Hepatic stellate cell (primary cell): ENCODE measurements around the gene GPM6B.

Source experiments
- DNase-seq: peaks from one replicate; pipeline ENCODE4 v3.0.0; 2011; ENCODE audit warnings: low spot score

The GPM6B gene, protein sequence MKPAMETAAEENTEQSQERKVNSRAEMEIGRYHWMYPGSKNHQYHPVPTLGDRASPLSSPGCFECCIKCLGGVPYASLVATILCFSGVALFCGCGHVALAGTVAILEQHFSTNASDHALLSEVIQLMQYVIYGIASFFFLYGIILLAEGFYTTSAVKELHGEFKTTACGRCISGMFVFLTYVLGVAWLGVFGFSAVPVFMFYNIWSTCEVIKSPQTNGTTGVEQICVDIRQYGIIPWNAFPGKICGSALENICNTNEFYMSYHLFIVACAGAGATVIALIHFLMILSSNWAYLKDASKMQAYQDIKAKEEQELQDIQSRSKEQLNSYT

DNA sequence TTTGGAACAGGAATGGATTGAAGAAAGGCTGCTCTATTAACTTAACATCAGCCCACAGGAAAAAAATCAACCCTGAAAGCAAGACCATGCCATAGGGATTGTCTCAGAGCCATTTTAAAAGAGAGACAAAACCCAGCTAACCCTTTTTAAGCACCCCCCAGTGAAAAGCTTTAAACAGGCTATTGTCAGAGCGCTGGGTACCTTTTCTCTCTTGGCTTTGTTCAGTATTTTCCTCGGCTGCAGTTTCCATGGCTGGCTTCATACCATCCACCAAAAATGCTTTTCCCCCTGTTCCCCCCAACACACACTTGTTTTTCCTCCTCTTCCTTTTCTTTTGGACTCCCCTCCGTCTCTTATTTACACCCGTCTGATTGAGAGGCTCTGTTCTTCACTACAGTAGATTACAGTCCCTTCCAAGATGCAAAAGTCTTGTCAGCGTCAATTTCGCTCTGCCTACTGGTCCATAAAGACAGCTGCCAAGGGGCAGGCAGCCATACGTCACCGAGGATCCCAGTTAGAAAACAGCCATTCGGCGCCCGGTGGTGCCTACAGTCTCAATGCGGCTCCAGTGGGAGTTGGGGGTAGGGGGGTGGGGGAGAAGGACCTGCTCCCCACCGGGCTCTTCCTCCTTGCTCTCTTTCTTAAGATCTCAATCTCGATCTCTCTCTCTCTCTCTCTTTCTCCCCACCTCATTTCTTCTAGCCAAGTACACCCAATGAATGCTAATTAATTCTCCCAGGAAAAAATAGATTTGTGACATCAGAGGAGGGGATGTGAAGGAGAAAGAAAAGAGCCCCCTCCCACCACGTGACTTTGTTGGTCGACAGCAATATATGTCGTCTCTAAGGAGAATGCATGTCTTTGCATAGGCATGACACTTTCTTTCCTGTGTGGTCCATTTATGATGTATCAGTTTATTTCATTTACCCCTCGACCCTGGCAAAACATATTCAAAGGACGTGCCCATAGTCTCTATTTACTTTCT is at the start of gene GPM6B:
GPM6B (minus strand) TSS at position 451 of the 985 bp plus-strand sequence; CDS start at position 262, 189 bp downstream.
- no peak for DNase-seq

DNA sequence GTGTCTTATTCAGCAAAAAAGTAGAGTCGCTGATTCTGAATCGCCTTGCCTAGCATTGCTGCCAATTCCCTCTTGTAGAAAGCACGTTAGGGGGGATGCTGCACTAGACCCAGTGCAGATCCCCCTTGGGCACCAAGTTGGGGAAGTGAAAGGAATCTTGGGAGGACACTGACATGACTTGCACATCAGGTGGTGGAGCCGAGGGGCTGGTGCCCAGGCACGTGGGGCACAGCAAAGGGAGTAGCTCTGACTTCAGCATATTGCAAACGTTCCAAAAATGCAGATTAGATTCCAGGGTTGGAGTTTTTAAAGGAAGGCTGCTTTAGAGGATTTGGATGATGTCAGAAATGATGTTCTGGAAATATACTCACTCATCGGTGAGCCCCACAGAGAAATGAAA is 47.4 kb upstream of the GPM6B start:
- no peak for DNase-seq

DNA sequence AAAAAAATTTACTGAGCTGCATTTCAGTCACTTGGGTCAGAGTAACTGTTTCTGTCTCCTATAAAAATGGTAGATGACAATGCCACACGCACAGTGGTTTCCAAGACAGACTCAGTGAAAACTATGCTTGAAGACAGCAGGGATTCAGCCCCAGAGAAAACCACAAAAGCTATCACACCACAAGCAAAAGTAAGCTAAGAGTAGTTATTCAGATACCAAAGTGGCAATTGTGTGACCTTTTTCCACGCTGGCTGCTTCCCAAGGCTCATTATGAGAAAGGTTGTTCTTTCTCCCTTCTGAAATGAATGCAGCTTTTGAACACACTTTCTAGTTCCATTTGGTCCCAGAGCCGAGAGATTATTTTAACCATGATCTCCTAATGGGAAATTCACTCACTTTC is 46.4 kb upstream of the GPM6B start:
- no peak for DNase-seq

DNA sequence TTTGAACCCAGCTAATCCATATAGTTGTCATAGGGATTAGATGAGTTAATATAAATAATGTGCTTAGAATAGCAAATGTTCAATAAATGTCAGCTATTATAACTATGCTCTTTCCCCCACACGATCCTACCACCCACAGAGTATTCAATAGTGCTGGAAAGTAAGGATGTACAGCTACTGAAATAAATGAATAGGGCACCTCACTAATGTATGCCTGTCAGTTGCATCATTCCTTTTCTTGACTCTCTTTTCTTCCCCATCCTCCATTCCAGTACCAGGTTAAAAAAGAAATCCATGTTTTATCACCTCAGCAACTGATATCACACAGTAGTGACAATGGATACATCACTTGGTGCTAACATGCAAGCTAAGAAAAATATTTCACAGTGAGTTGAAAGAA is 42.8 kb upstream of the GPM6B start:
- no peak for DNase-seq

DNA sequence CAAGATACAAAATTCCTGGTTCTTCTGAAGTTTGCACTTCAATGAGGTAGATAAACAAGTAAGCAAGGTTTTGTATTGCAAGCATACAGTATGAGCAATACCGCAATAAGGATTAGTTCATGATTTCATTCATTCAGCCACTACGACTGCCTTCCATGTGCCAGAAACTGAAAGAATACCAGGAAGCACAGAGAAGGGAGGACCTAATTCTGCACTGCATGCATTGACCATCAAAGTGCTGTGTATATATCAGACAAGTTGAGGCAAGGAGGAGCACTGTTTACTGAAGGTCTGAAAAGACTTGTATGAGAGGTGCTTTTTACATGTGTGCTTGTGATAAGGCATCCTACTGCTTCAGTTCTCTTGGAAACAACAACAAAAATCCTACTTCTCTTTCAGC is 40.9 kb upstream of the GPM6B start:
- DNase-seq, result no peak

DNA sequence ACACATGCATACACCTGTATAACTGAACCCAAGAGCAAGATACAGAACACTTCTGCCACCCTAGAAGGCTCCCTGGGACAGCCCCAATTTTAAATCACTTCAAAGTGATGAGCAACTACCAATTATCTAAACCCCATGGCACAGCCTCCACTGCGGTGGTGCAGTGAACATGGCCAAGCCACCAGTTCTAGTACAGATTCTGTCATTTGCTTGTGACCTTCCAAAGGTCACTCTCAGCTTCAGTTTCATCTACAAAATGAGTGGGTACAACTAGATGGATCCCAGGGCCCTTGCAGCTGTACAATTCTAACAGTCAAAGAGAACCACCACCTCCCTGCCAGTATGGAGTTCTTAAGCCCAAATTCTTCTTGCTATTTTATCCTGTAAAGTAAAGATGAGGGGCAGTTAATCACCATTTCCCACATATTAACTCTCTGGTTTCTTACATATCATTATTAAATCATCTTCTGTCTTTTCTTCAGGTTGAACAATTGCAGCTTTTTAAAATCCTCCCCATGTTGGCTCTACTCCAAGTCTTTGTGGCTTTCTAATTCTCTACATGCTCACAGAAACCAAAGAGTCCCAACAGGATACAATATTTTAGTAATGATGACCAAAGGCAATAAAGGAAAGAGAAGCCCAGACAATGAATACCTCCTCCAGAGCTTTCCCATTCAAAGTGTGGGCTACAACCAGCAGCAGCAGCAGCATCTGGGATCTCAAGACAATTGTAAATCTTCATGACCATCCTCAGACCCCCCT is 39.0 kb upstream of the GPM6B start:
- DNase-seq, result no peak

DNA sequence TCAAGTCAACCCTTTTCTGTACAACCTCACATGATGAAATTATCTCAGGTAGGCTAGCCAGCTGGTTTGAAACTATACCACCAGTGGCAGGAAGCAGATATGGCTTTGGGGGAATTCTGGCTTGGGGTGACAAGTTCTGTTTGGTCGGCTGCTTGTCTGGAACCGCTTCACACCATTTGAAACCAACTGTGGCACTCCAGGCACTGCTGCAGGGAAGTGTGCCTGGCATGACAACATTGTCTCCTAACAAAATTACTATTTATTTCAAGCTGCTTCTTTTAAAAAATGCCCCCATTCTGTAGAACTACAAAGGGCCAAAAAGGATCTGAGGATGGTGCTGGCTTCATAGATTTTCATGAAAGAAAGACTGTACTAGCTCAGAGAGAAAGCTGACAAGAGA is 37.1 kb upstream of the GPM6B start:
- DNase-seq, result no peak

DNA sequence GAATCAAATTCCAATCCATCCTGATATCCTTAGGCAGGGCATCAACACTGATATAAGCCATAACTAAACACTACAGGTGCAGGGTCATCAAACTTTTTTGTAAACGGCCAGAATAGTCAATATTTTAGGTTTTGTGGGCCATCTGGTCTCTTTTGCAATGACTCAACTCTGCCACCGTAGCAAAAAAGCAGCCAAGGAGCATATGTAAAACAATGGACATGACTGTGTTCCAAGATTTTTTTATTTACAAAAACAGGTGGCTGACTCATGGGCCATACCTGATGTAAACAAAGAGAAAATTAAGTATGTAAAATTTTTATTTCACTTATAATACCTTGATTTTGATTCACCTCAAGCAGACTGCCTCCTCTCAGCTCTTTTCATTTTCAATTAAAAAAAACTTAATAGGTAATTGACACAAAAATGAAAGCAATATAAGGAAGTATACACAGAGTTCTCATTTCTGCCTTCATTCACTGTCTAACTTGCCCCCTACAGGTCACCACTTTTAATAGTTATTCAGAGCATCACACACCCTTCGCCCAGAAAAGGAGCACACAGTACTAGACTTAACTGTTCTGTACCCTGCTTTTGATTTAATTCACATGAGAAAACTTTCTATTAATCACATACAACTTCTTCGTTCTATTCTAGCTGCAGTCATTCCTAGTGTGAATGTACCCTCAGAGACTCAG is 35.3 kb upstream of the GPM6B start:
- DNase-seq, result no peak

DNA sequence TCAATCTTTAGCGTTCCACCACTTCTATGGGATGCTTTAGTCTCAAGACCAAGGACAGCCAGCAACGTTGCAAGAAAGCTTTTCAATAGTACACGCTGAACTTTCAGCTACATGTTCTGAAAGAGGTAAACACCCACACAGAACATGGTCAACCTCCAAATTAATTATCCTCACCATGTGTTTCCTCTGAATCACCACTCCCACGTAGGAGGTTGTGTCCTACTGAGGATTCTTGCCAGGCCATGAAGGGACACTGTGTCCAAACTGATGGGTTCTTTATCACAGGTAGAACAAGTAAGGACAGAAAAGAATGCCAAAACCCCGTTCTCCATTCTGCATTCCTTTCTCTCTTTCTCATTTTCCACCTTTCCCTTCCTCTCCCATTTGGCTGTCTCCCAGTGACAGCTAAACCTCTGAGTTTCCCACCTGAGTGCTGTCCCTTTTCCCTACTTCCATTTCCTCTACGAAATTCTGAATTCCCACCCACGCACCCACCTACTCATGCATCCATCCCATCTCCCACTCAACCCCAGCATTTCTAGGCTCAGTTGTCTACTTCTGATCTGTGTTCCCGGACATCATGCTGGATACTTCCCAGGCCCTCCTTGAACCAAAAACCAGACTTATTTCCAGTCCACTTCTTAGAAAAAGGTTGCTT is 29.0 kb upstream of the GPM6B start:
- no peak for DNase-seq

DNA sequence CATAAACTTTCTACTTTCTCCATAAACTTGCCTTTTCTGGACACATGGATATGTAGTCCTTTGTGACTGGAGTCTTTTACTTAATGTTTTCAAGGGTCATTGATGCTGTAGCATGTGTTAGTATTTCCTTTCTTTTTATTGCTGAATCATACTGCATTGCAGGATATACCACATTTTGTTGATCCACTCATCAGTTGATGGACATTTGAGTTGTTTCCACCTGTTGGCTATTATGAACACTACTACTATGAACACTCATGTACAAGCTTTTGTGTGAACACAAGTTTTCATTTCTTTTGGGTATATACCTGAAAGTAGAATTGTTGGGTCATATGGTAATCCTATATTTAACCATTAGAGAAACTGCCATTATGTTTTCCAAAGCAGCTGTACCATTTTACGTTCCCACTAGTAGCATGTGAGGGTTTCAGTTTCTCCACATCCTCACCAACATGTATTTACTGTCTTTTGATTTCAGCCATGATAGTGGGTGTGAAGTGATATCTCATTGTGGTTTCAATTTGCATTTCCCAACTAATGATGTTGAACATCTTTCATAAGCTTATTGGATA is 26.3 kb upstream of the GPM6B start:
- DNase-seq, result no peak

DNA sequence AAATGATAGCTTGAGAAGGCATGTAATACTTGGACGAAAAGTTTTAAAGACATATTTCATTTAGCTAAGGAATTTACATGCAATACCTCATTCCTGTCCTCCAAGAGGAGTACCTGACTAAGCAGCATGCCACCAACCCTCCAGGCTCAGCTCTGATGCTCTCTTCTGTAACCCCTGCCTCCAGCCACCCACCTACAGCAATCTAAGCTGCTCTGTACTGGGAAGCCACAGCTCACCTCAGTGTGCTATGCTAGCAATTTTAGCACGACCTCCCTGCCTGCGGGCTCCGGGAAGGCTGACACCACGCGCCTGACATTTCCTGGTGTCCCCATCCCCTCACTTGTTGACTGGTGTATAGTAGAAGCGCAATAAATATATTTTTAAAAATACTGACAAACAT is 23.2 kb upstream of the GPM6B start:
- DNase-seq, result no peak

DNA sequence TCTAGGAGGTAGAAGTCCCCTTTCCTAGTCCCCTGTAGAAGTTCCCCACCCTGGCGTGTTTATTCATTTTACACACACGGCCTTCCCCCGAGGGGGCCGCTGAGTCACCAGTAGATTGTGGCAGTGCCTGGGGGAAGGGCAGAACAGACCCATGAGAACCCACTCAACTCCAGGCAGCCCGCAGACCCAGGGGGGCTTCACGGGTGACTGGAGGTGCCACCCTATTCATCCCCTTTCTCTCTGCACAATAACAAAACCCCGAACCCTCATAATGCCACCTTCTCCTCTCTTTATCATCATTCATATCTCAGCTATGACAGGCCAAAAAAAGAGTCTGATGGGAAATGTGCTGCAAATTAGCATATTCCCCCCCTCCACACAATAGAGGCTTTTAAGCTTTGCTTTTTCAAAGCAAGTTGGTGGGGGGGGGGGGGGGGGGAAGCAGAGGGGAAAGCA is 20.4 kb upstream of the GPM6B start:
- DNase-seq, result no peak

DNA sequence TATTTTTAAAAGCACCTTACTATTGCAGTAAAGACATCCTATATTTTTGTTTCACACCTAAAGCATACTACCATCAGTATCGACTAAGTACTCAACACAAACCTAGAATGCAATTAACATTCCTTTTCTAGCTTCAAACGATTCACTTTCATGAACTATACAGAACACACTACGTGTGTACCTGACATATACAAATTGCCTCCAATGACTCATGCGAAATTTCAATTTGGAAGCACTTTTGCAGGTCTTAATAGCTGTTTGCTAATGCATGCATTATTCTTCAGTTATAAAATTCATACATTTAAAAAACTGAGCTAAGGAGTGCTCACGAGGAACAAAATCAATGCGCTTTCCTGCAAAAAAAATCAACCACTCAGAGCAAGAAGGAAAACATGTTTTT is 19.7 kb upstream of the GPM6B start:
- DNase-seq, result no peak

DNA sequence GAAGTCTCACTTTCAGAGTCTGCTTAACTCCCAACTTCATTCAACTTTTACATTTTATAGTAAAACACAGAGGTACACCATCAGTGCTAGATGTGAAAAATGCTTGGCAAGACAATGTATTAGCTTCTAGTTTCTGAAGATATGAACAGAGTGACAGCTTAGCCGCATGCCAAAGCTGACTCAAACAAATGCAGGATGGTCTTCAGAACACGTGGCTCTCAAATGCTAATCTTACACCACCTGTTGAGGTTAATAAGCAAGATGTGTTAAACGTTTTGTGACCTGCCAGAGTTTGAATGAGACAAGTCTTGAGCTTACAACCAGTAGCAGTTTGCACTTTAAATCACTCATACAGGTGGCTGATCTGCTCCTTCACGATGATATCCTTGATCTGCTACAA is 18.9 kb upstream of the GPM6B start:
- no peak for DNase-seq

DNA sequence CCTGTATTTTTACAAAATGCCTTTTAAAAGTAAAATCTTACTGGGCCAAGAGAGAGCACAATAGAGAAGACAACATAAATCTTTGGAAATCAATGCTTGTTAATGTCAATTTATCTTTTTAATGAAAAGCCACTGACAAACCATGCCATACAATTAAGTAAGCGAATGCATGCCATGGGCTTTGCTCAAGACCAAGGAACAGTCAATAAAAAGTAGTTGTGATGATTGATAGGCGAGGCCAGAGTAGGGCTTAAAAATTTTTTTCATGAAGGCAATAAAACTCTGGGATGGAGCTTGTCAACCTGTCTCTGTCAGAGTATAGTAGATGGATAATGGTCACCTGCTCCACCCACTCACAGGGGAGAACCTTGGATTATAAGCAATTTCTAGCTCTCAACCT is 17.5 kb upstream of the GPM6B start:
- no peak for DNase-seq

DNA sequence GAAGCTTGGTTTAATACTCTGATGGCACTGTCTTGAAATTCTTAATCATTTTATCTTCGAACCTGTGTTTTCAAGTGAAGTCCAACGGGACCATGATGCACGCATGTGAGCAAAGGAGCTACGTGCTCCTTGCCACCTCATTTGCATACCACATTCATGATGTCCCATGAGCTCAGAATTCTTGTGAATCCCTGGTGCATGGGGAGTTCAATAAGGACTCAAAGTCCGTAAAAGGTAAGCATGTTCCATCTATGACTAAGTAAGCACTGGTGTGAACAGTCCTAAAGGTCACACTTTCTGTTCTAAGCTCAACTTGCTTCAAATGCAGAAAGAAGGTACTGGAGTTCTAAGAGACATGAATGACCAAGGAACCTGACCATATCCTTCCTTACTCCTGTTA is 13.1 kb upstream of the GPM6B start:
- DNase-seq, result no peak

DNA sequence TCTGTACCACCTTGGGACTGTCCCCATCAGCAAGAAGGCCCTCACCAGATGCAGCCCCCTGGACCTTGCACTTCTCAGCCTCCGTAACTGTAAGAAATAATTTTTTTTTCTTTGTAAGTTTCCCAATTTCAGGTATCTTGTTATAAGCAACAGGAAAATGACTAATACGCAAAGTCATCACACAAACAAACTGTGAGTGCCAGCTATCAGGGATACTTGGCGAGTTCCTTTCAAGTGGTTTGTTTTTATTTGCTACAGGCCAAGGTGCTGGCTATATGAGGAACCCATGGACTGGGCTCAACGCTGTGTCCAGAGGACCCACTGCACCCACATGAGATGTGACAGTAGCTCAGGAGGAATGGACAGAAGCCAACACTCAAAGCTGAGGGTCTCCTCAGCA is 11.5 kb upstream of the GPM6B start:
- DNase-seq, result no peak

DNA sequence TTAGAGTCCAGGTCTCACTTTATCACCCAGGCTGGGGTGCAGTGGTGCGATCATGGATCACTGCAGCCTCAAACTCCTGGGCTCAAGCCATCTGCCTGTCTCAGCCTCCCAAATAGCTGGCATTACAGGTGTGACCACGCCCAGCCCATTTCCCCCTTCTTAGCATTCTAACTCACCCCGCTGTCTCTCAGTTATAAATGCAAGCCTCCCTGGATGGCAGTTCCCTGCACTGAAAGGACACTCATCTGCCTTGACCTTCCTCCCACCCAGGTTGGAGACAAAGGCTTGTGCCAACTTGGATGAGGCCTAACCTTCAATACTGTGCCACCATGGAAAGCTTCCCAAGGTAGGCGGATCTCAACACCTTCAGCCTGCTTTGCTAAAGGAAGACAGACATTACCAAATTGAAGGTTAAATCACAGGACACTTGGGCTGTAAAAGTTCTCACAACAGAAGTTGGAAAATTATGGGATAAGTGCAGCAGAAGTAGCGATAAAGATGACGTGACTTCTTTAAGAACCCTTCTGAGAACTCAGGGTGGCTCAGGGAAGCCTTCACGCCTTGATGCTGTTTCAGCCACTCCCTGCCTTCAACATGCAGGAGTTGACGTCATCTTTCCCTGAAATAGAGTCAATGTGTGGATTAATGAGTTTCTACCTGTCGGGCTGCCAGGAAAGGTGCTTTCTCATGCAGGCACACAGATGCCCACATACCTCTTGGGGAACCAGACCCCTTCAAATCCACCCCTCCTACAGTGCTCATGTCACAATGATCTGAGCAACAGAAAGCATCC is 10.6 kb upstream of the GPM6B start:
- DNase-seq, result no peak

DNA sequence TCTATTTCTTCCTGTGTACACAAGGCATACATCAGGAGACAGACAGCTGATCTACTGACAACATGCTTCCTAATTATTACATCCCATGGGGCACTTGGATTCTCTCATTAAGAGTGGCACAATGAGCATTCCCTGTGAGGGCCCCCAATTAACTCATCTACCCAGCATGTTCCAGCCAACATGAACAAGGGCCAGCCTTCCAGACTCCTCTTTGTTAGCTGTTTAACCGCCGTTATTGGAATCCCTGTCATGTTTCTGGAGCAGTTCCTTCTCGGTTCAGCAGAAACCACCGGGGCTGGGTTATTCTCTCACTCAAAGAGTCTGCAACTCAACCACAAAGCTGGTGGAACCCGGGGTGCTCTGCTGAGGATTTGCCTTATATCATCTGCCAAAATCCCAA is 9.9 kb upstream of the GPM6B start:
- DNase-seq, result no peak

DNA sequence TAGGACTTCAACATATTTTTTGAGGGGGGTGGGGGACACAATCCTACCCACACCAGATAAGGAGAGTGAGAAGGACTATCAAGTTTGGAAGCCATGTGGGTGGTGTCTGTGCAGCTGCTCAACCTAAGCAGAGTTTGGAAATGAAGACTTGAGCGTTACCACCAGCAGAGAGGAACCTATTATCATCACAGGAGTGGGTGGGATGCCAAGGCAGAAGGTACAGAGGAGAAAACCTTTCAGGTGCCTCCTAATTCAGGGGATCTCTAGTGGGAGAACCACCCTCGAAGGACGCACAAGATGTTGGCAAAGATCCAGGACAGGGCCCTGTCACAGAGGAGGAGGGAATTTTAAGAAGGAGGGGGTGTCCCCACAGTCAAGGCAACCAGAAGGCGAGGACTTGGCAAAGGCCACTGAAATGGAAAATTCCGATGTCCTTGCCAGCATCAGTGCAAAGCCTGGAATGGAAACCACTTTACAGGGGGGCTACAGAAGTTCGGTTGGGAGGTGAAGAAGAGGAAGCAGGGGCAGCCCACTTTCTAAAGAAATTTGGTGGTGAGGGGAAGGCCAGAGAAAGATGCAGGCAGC is 8.4 kb upstream of the GPM6B start:
- no peak for DNase-seq
